PFSK-1 (cell line): Measurements from ENCODE around the gene TEX14.

Experiments
- FOXP2 ChIP-seq: optimal IDR thresholded peaks from 2 replicates; pipeline ENCODE3; 2011; ENCODE audit warnings: borderline replicate concordance, control low read depth, inconsistent platforms; ENCODE audit not compliant: insufficient read depth; ENCODE audit errors: extremely low read length, extremely low read depth
- POLR2AphosphoS5 ChIP-seq: IDR thresholded peaks from 2 replicates; pipeline ENCODE4 v1.6.1; 2012; ENCODE audit warnings: low read depth, mild to moderate bottlenecking, control low read depth, low read length, moderate library complexity
- REST ChIP-seq, 2 experiments: IDR thresholded peaks; 2 replicates each; pipeline versions ENCODE4 v1.6.1 to v1.8.0; 2011 to 2012; ENCODE audit warnings: low read depth in 2 of 2, low read length in 2 of 2, control low read depth in 1 of 2, inconsistent platforms in 1 of 2, mild to moderate bottlenecking in 1 of 2, moderate library complexity in 1 of 2; ENCODE audit not compliant: insufficient read depth in 1 of 2
- SIN3A ChIP-seq: IDR thresholded peaks from 2 replicates; pipeline ENCODE4 v1.6.1; 2012; ENCODE audit warnings: mild to moderate bottlenecking, low read length, moderate library complexity, borderline replicate concordance; ENCODE audit not compliant: insufficient read depth
- TAF1 ChIP-seq: IDR thresholded peaks from 2 replicates; pipeline ENCODE4 v1.6.1; 2012; ENCODE audit warnings: low read length, control low read depth, borderline replicate concordance; ENCODE audit not compliant: insufficient read depth

TEX14 gene

GRCh38 chr17:58728798-58729197, 37.0 kb upstream of the TEX14 start:
- TF ChIP-seq TAF1 (no peak), REST (IDR thresholded peaks at IDR 0.05; ENCODE audit: insufficient read depth in 1 of 2, low read depth in 2 of 2, low read length in 2 of 2) (no peak), POLR2AphosphoS5 (no peak), SIN3A (no peak), FOXP2 (no peak)

- no peak for TF ChIP-seq POLR2AphosphoS5
- TF ChIP-seq SIN3A: no peak
- no peak for TF ChIP-seq FOXP2
- no peak for TF ChIP-seq TAF1
- no peak for TF ChIP-seq REST (IDR thresholded peaks at IDR 0.05; ENCODE audit: insufficient read depth in 1 of 2, low read depth in 2 of 2, low read length in 2 of 2)
Observed at GRCh38 chr17:58722696-58723095, 30.9 kb upstream of the TEX14 start.

- no peak for TF ChIP-seq SIN3A
- TF ChIP-seq REST (IDR thresholded peaks at IDR 0.05; ENCODE audit: insufficient read depth in 1 of 2, low read depth in 2 of 2, low read length in 2 of 2): no peak
- TF ChIP-seq POLR2AphosphoS5: no peak
- no peak for TF ChIP-seq TAF1
- no peak for TF ChIP-seq FOXP2
Observed at GRCh38 chr17:58722274-58722673, 30.4 kb upstream of the TEX14 start.

- TF ChIP-seq REST (IDR thresholded peaks at IDR 0.05; ENCODE audit: insufficient read depth in 1 of 2, low read depth in 2 of 2, low read length in 2 of 2): no peak
- TF ChIP-seq POLR2AphosphoS5: no peak
- no peak for TF ChIP-seq TAF1
- no peak for TF ChIP-seq SIN3A
- TF ChIP-seq FOXP2: no peak
Observed at GRCh38 chr17:58710948-58711552, 19.2 kb upstream of the TEX14 start.
